ENCODE data around the gene ATP6V0A1. TPM values are rescaled to one million over a fixed set of nuclear protein-coding genes. Genes with fewer than 3 reads are reported as not detected.

ATP6V0A1 gene
- total and polyA plus RNA-seq, 2 experiments from 2014 or later: 23.9 to 42.3 TPM

- H3K4me3 Mint-ChIP-seq: no peak overlapping the region
- peak; percentile 94 for DNase-seq (ENCODE audit: low spot score)
- H3K27ac Mint-ChIP-seq: no peak overlapping the region
Observed at GRCh38 chr17:42428141-42428944, 30.3 kb upstream of the ATP6V0A1 start.

GRCh38 chr17:42429726-42430447, 28.8 kb upstream of the ATP6V0A1 start:
- H3K27ac Mint-ChIP-seq: no peak overlapping the region
- peaks cover 11% of the 10 kb centered on the region; the same call in 1 of the 2 replicates for H3F3A ChIP-seq (replicated peaks; ENCODE audit: low read depth)
- no peaks in the 10 kb centered on the region for H3K27me3 ChIP-seq (ENCODE audit: insufficient read depth)
- no peaks in the 10 kb centered on the region for H4K20me1 ChIP-seq (replicated peaks; ENCODE audit: insufficient read depth)
- no peaks in the 10 kb centered on the region; the same call in 2 of the 3 replicates for H3K36me3 Mint-ChIP-seq (ENCODE audit: low read depth)
- no peak overlapping the region for H3K4me3 ChIP-seq
- no peak overlapping the region; the same call in 1 of the 2 replicates for H2AFZ ChIP-seq
- no peaks in the 10 kb centered on the region for H3K9me3 Mint-ChIP-seq
- no peak overlapping the region for H3K4me2 ChIP-seq
- no peak overlapping the region for H3K4me3 Mint-ChIP-seq
- ATAC-seq (no peak), DNase-seq (ENCODE audit: low spot score) (no peak)
- H3K9me2 ChIP-seq (ENCODE audit: insufficient read depth): no peaks in the 10 kb centered on the region
- H3K27ac ChIP-seq (ENCODE audit: low read depth): no peak overlapping the region
- peaks cover 13% of the 10 kb centered on the region for H3K4me1 Mint-ChIP-seq
- no peaks in the 10 kb centered on the region for H3K36me3 ChIP-seq (ENCODE audit: insufficient read depth)
- H3K27me3 Mint-ChIP-seq (ENCODE audit: insufficient read depth, low read depth, poor library complexity): peaks cover 4% of the 10 kb centered on the region
- H3K79me2 ChIP-seq (replicated peaks; ENCODE audit: insufficient read depth): no peaks in the 10 kb centered on the region
- H3K4me1 ChIP-seq (ENCODE audit: insufficient read depth): peaks cover 11% of the 10 kb centered on the region
- TF ChIP-seq ZNF331 (CRISPR knock-in tag; IDR thresholded peaks at IDR 0.05; ENCODE audit: low read depth): no peak
- no peak for TF ChIP-seq CREB1 (CRISPR knock-in tag; IDR thresholded peaks at IDR 0.05; ENCODE audit: low read depth)
- no peak for TF ChIP-seq STAT1 (IDR thresholded peaks at IDR 0.05; ENCODE audit: unreplicated experiment)
- TF ChIP-seq, protein P1, sequence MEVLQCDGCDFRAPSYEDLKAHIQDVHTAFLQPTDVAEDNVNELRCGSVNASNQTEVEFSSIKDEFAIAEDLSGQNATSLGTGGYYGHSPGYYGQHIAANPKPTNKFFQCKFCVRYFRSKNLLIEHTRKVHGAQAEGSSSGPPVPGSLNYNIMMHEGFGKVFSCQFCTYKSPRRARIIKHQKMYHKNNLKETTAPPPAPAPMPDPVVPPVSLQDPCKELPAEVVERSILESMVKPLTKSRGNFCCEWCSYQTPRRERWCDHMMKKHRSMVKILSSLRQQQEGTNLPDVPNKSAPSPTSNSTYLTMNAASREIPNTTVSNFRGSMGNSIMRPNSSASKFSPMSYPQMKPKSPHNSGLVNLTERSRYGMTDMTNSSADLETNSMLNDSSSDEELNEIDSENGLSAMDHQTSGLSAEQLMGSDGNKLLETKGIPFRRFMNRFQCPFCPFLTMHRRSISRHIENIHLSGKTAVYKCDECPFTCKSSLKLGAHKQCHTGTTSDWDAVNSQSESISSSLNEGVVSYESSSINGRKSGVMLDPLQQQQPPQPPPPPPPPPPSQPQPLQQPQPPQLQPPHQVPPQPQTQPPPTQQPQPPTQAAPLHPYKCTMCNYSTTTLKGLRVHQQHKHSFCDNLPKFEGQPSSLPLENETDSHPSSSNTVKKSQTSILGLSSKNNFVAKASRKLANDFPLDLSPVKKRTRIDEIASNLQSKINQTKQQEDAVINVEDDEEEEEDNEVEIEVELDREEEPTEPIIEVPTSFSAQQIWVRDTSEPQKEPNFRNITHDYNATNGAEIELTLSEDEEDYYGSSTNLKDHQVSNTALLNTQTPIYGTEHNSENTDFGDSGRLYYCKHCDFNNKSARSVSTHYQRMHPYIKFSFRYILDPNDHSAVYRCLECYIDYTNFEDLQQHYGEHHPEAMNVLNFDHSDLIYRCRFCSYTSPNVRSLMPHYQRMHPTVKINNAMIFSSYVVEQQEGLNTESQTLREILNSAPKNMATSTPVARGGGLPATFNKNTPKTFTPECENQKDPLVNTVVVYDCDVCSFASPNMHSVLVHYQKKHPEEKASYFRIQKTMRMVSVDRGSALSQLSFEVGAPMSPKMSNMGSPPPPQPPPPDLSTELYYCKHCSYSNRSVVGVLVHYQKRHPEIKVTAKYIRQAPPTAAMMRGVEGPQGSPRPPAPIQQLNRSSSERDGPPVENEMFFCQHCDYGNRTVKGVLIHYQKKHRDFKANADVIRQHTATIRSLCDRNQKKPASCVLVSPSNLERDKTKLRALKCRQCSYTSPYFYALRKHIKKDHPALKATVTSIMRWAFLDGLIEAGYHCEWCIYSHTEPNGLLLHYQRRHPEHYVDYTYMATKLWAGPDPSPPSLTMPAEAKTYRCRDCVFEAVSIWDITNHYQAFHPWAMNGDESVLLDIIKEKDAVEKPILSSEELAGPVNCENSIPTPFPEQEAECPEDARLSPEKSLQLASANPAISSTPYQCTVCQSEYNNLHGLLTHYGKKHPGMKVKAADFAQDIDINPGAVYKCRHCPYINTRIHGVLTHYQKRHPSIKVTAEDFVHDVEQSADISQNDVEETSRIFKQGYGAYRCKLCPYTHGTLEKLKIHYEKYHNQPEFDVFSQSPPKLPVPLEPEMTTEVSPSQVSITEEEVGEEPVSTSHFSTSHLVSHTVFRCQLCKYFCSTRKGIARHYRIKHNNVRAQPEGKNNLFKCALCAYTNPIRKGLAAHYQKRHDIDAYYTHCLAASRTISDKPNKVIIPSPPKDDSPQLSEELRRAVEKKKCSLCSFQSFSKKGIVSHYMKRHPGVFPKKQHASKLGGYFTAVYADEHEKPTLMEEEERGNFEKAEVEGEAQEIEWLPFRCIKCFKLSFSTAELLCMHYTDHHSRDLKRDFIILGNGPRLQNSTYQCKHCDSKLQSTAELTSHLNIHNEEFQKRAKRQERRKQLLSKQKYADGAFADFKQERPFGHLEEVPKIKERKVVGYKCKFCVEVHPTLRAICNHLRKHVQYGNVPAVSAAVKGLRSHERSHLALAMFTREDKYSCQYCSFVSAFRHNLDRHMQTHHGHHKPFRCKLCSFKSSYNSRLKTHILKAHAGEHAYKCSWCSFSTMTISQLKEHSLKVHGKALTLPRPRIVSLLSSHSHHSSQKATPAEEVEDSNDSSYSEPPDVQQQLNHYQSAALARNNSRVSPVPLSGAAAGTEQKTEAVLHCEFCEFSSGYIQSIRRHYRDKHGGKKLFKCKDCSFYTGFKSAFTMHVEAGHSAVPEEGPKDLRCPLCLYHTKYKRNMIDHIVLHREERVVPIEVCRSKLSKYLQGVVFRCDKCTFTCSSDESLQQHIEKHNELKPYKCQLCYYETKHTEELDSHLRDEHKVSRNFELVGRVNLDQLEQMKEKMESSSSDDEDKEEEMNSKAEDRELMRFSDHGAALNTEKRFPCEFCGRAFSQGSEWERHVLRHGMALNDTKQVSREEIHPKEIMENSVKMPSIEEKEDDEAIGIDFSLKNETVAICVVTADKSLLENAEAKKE (CRISPR knock-in tag; IDR thresholded peaks at IDR 0.05): no peak
- TF ChIP-seq ZNF114 (CRISPR knock-in tag; IDR thresholded peaks at IDR 0.05): no peak

More at GRCh38 chr17:42428141-42428944, 30.3 kb upstream of the ATP6V0A1 start:
- Mint-ChIP-seq H3K36me3 (ENCODE audit: low read depth) (no peaks in the 10 kb centered on the region; the same call in 2 of the 3 replicates), H3K27me3 (ENCODE audit: insufficient read depth, low read depth, poor library complexity) (peaks cover 12% of the 10 kb centered on the region), H3K4me1 (peaks cover 21% of the 10 kb centered on the region), H3K9me3 (no peaks in the 10 kb centered on the region)
- H4K20me1 ChIP-seq (replicated peaks; ENCODE audit: insufficient read depth): no peaks in the 10 kb centered on the region
- H3K36me3 ChIP-seq (ENCODE audit: insufficient read depth): no peaks in the 10 kb centered on the region
- 0 out of 2 replicates have a peak, but pooled peaks cover 5% of the 10 kb centered on the region for H3K27me3 ChIP-seq (ENCODE audit: insufficient read depth)
- no peak overlapping the region for H3K4me3 ChIP-seq
- no peaks in the 10 kb centered on the region for H3K9me2 ChIP-seq (ENCODE audit: insufficient read depth)
- peak overlapping the region; percentile 67 for H3K27ac ChIP-seq (ENCODE audit: low read depth)
- no peak overlapping the region for H3K4me2 ChIP-seq
- H2AFZ ChIP-seq: peak overlapping the region; percentile 72; the same call in 1 of the 2 replicates
- H3K4me1 ChIP-seq (ENCODE audit: insufficient read depth): peaks cover 23% of the 10 kb centered on the region
- H3F3A ChIP-seq (replicated peaks; ENCODE audit: low read depth): peaks cover 16% of the 10 kb centered on the region; the same call in 1 of the 2 replicates
- no peaks in the 10 kb centered on the region for H3K79me2 ChIP-seq (replicated peaks; ENCODE audit: insufficient read depth)
- peak; percentile 73 for ATAC-seq
- TF ChIP-seq ZNF114 (CRISPR knock-in tag; IDR thresholded peaks at IDR 0.05): no peak
- TF ChIP-seq, protein P2, sequence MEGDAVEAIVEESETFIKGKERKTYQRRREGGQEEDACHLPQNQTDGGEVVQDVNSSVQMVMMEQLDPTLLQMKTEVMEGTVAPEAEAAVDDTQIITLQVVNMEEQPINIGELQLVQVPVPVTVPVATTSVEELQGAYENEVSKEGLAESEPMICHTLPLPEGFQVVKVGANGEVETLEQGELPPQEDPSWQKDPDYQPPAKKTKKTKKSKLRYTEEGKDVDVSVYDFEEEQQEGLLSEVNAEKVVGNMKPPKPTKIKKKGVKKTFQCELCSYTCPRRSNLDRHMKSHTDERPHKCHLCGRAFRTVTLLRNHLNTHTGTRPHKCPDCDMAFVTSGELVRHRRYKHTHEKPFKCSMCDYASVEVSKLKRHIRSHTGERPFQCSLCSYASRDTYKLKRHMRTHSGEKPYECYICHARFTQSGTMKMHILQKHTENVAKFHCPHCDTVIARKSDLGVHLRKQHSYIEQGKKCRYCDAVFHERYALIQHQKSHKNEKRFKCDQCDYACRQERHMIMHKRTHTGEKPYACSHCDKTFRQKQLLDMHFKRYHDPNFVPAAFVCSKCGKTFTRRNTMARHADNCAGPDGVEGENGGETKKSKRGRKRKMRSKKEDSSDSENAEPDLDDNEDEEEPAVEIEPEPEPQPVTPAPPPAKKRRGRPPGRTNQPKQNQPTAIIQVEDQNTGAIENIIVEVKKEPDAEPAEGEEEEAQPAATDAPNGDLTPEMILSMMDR (conservative IDR thresholded peaks at IDR 0.05; ENCODE audit: low read depth in 2 of 2): peak; percentile 65 to 72

Measured in GM23338 (cell line).